Left hindlimb (tissue), 1 donor: Measurements from ENCODE around the gene SUDS3.
"Not testable (repeated sequence)": the region's sequence is repeated elsewhere in the genome, so short reads cannot be mapped to it uniquely, and the experiment has no call there.

ENCODE experiments used
- DNase-seq: peaks from one replicate; pipeline ENCODE4 v3.0.0-alpha.2; 2018

Gene SUDS3

DNA sequence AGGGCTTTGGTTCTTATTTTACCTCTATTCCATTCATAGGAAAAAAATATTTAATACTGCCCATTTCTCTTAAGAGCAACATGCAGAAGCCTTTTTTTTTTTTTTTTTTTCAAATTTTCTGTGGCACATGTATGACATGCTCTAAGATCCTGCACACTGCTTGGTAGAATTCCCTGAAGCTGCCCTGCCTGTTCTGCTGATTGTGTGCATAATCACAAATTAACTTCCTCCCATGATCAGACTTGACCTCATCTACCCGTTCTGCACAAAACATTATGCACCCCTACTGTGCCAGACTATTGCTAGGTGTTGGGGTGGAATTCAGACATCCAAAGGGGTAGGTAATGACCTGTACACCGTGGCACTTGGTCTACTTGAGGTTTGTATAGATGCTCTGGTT lies 22.2 kb downstream of the SUDS3 start:
- DNase-seq: no peak

DNA sequence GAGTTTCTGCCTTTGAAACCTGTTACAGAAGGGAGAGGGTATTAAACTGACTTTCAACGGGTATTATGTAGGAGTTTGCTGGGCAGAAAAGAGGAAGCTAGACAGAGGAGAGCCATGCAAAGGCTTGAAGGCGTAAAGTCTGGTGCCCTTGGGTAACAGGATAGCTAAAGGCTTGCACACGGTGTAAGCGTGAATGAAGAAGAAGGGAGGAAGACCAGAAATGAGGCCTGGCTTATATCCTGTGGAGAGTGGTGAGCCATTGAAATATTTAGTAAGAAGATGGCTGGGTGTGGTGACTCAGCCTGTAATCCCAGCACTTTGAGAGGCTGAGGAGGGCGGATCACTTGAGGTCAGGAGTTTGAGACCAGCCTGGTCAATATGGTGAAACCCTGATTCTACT lies 22.6 kb downstream of the SUDS3 start:
- no peak for DNase-seq

DNA sequence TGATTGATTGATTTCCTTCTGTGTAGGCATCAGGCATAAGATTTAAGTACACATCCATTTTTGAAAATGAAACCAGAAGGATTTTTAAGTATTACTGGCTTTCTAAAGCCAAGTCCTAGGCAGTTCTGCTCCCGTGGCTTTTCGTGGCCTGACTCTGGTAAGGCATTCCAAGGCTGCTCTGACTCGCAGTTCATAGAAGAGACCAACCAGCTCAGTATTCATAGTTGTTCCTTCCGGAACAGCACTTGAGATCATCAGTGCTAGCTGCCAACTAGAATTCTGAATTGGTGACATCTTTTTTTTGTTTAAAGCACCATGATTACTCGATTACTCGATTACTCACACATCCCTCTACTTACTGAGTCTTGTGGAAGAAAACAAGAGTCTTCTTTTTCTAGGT lies 25.9 kb downstream of the SUDS3 start:
- DNase-seq: no peak

DNA sequence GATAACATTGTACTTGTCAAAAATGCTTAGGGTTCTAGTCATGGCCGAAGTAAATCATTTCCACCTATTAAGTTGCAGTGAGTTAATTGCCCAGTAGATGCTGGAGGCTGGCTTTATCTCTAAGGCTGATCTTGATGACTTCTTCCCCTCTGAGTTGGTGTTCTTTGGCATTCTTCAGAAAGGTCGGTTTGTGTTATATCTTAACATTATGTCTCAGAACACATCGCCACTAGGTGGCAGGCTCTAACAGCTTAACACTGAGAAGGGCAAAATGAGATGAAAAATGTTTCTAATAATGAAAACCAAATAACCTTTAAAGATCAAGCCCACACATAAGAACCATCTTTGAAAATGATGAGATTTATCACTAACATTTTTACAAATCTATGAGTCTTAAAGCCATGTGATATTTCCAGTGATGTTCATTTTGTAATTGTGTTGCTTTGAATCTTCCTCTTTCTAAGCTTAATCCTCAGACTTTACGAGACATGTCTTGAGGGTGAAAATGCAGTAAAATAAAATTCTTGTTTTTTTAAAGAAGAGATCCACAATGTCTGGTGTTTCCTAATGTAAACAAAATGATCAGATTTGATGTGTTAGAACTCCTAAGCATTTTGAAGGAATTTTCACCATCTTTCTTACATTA lies 28.6 kb downstream of the SUDS3 start:
- DNase-seq: no peak

DNA sequence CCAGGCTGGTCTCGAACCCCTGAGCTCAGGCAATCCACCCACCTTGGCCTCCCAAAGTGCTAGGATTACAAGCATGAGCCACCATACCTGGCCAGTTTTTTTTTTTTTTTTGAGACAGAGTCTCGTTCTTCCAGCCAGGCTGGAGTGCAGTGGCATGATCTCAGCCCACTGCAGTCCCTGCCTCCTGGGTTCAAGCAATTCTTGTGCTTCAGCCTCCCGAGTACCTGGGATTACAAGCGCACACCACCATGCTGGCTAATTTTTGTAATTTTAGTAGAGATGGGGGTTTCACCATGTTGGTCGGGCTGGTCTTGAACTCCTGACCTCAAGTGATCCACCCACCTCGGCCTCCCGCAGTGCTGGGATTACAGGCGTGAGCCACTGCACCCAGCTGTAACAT lies 31.9 kb downstream of the SUDS3 start:
- DNase-seq: not testable (repeated sequence)

DNA sequence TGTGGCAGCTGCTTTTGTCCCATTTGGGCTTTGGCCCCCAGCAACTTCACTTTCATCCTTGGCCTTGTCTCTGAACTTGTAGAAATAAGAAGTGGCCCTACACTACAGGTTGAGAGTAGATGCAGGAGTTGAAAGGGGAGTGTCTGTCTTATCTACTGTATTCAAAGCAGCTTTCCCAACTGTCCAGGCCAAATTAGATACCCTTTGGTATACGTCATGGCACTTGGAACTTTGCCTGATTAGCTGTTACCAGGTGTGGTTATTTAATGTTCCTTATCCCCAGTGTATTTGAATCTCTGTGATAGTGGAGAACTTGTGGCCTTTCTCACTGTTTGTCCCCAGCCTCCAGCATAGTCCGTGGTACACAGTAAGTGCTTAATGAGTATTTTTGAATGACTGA lies 33.5 kb downstream of the SUDS3 start:
- no peak for DNase-seq

DNA sequence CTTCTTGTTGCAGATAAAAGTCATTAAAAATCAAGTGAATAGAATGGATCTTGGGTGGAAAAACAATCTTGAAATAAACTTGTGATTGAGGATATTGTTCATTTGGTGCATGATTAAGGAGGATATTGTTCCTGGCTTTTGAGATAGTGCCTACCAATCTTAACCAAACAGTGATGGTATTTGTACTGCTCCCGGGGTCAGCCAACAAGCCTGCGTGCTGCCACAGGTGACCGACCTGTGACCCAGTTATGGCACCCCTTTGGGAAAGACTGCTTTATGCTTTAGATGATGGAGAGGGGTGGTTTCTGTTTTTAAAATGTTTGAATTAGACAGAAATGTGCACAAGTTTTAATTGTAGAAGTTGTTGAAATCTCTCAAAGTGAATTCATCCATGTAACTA lies 41.6 kb downstream of the SUDS3 start:
- no peak for DNase-seq

DNA sequence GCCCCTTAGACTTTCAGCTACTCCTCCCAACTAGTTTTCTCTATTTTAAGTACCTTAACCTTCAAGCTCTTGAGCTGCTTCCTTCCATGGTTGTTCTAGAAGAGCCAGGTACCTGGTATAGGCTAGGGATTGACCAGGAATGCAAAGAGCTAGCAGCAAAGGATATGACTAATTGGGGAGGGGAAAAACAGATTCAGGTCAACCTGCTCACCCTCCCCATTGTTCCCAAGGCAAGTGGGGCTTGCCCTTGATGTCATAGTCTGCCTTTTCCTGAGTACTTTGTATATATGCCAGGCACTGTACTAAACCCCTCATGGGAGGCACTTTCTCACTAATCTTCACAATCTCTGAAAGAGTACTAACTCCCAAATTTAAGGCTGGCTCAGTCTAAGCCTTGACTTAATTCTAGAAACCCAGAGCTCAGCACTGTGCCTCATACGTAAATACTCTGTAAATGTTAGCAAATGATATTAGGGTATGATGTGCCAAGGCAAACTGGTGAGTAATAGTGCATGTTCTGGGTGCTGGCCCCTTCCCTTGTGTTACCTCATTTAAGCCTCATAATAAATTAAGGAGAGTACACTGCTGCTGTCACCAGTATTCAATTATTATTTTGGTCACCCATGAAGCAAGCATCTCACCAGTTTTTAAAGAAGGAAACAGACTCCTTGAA lies 42.2 kb downstream of the SUDS3 start:
- DNase-seq: no peak

DNA sequence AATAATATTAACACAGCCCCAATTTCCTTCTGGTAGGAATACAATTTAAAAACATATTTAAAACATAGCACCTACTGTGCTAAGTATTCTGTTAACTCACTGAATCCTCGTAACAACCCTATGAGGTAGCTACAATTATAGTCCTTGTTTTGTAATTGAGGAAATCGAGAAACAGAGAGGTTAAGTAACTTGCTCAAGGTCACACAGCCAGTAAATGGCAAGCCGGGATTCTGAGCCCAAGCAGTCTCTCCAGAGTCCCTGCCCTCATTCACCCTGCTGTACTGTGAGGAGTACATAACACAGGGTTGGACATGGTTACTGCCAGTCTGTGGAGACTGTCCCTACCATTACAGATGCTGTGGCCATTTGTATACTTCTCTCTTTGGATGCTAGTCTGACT lies 44.3 kb downstream of the SUDS3 start:
- no peak for DNase-seq

DNA sequence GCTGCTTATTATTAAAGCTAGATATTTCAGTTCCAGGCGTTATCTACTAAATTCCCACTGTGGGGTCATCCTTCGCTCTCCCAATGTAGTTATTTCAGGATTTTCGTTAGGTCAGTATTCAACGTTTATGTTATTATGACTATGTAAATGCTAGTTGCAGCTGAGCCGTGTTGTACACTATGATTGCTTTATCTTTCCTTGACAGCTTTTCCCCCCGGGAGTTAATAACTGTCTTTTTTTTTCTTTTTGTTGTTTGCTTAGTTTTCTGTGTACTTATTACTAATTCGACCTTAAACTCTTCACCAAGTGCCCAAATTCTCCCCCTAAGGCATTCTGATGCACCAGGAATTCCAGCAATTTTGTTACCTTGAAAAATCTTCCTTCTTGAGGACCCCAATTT lies 48.5 kb downstream of the SUDS3 start:
- no peak for DNase-seq

DNA sequence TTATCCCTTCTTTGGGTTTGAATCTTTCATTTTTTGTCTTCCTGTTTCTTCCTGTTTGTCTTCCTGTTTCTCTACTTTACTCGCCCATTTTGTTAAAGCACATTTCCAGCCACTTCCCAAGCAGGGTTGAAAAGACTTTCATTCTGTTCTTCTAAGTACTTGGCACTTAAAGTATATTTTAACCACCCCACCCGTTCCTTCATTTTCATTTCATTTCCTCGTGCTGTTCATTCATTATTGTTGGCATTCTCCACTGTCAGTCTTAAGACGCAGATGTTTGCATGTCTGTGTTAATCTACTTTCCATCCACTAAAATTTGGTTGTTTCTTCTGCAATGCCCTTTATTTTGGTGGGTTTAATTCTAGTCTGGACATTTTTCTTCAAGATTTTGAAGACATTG lies 49.0 kb downstream of the SUDS3 start:
- DNase-seq: no peak

DNA sequence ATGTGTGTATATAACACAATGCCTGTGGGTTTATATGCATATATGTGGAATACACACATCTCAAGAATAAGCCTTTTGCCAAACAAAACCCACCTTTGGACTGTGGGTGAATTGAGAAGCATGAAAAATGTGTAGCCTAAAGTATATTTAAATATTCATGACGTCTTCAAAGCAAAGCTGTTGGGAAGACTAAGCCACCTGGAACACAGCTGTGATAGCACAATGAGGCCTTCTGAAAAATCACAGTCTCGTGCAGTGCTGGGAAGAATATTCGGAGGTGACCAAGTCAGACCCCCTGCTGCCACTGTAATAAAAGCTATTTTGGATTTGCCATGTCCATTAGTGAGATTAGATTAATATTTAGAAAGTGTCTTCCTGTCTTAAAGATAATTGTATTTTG lies 51.5 kb downstream of the SUDS3 start:
- no peak for DNase-seq

DNA sequence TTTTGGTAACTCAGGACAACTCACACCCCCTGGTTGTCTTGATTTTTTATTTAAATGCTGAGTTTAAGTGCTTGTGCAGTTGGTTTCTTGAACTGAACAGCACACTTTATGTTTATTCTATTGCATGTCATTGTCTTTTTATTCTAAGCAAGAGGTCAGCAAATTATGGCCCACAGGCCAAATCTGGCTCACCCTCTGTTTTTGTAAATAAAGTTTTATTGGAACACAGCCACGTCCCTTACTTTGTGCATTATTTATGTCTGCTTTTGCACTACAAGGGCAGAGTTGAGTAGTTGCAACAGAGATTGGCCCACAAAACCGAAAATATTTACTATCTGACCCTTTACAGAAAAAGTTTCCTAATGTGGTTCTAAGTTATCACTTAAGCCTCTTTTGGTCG lies 52.3 kb downstream of the SUDS3 start:
- DNase-seq: no peak

DNA sequence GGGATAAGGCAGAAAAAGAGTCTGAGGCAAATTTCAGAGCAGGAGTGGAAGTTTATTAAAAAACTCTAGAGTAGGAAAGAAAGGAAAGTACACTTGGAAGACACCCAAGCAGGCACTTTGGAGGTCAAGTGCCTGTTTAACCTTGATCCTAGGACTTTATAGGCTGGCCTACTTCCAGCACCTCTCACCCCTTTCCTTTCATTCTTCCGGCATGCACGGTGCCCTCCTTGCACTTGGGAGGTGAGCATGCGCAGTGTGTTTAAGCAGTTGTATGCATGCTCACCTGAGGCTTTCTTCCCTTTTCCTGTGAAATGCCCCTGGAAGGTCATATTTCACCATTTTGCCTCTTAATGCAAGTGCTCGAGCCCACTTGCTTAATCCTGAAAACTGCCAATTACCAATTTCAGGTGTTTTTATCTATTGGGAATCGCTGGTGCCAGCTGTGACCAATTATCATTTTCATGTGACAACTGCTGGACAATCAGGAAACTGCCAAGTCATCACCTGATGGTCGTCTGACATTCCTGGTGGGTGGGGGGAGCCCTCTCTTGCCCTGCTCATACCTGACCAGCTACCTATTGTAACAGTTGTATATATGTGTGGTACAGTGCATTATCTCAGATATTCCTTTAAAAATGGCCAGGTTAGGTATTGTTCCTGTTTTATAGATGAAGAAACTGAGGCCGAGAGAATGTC lies 53.5 kb downstream of the SUDS3 start:
- no peak for DNase-seq

DNA sequence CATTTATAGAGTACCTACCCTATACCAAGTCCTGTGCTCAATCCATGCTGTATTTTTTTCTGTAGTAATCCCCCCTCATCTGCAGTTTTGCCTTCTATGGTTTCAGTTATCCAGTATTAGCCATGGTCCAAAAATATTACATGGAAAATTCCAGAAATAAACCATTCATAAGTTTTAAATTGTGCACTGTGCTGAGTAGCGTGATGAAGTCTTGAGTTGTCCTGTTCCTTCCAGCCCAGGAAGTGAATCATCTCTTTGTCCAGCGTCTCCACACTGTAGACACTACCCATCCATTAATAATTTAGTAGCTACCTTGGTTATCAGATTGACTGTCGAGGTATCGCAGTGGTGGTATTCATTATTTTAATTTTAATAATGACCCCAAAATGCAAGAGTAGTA lies 54.2 kb downstream of the SUDS3 start:
- DNase-seq: no peak

DNA sequence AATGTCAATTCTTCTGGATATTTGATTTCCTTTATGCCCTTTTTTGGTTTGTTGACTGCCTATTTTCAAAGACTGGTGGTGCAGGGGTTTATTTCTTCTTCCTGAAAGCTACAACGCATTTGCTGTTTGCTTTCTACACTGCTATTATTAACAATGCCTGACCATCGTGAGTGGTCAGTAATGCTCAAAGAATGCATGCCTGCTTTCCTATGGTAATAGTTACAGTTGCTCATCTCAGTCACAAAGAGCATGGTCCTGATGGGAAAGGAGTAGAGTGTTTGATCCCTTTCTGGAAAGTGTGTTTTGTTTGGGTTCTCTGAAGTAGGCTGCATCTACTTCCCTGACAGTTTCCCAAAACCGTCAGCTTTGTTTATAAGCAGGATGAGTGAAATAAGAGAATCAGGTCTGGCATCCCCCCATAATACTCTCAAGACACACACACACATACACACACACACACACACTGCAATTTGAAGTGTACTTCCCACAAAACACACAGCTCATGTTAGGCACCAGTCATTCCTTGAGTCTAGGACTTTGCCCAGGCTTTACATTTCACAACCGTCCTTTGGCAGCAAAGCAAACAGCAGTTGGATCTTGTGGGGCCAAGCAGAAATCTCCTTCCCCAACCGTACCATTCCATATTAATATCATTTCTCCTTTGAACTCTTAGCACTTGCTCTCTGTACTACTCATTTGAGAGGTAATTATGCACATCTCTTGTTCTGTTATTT lies 56.6 kb downstream of the SUDS3 start:
- no peak for DNase-seq

DNA sequence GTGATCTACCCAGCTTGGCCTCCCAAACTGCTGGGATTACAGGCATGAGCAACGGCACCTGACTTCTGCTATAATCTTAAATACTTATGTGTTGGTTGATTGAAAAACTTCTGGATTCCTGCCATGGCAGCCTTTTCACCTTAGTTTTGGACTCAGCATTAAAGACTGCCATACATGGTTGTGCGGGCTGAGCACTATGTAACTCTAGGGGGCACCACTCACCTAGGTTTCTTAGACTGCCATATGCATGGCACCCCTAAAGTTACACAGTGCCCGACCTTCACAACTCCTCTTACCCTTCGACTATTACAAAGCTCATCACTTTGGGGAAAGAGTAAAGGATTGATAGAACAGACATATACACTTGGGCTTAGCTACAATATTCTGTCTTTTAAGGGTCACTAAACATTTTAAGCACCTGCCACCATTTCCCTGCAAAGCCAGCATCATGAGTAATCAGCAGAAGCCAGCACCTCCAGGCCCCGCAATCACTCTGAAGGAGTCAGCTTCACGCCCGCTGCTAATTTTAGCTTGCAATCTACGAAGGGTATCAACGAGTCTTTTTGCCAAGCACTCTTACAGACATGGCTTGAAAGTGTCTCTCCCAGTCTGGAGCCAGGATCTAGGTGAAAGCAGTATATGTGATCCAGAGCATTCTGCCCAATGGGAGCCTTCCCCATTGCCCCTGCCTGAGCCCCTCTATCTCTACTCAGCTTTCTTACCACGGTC lies 59.8 kb downstream of the SUDS3 start:
- no peak for DNase-seq

DNA sequence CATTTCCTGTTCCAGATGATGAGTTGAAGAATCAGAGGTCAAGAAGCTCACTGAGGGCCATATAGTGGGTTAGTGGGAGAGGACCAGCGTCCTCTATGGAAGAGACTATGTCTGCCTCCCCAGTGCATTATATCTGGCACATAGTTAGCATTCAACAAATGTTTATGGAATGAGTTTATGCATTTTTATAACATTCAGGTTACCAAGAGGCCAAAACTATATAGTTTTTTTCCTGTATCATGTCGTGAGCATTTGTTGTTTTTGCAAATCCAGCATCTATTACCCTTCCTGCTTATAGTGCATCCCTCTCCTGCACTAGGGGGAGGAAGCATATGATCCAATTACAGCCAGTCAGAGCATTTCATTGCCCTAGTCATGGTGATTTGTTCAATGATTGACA lies 60.6 kb downstream of the SUDS3 start:
- no peak for DNase-seq

DNA sequence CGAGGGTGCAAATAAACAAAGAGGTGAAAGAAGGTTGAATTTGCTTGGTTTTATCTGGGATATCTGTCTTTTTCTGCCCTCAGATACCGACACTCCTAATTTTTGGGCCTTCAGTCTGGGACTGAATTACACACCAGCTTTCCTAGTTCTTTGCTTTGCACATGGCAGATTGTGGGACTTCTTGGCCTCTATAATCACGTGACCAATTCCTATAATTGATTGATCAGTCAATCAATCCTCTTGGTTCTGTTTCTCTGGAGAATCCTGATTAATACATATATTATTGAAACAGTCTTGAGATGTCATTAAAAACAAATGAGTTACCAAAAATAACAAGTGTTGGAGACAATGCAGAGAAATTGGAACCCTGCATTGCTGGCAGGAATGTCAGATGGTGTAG lies 62.7 kb downstream of the SUDS3 start:
- DNase-seq: no peak

DNA sequence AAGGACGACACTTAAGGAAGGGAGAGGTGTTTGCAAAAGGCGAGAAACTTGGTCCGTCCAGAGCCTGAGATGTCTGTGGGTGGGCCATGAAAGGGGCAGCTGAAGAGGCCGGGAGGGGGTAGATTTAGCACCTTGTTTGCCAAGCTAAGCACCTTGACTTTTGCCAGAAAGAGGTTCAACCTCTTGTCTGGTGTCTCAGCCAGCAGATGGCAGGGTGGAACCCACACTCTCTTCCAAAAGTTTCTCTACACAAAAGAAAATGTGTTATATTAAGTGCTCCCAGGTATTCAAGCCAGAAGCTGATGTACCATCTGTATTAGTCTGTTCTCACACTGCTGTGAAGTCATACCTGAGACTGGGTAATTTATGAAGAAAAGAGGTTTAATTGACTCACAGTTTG lies 69.9 kb downstream of the SUDS3 start:
- DNase-seq: no peak

DNA sequence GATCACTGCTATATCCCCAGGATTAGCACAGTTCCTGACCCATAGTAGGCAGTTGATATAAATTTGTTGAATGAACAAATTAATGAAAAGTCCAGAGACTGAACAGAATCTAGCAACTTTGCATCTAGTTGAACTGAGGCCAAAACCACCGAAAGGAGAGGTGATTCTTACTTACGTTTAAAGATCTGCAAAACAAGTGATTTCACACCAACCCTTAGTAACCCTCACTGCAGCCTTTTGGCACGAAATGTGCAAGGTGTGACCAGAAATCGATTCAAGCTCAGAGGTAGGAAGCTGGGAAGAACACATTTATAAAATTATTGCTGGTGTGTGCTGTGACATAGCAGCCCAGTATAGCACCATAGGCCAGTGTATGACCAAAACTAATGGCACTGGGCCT lies 70.8 kb downstream of the SUDS3 start:
- DNase-seq: no peak

DNA sequence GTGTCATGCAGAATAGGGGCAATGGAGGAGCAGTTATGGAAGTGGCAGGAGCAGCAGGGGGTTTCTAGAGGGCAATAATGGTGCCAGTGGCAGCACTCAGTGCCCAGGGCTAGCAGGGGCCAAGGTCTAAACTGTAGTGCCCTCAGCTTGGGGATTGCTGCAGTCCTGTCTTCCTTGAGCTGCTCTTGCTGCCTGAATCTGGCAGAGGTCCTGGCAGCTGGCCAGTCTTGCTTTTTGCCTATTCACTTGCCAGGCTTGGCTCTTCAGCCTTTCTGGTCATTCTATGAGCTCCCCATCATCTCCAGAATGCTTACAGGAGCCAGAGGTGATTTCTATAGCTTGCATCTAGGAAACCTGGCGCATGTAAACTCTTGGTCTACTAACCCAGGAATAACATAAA lies 72.0 kb downstream of the SUDS3 start:
- no peak for DNase-seq

DNA sequence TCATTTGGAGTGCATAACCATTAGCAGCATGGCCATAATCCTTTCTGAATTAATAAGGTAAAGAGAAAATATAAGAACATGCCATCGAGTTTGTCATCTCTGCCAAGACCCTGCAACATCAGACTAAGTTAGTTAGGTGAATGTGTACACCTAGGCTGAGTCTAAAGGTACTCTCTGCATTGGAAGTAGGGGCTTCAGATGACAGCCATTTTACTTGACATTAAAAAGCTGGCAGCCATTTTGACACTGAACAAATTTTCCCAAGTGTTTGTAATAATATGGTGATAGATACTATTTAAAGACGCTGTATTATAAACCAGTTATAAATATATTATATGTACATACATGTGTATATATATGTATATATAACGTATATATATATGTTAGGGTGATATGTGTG lies 79.0 kb downstream of the SUDS3 start:
- DNase-seq: no peak
